HepG2 (cell line): ENCODE results near the gene PEPD. TPM values are rescaled to one million over a fixed set of nuclear protein-coding genes. Genes with fewer than 3 reads are reported as not detected.

Source experiments
- KDM3A ChIP-seq: IDR thresholded peaks from 2 replicates; pipeline ENCODE4 v1.6.1; 2018; ENCODE audit warnings: low read depth, missing compliant biosample characterization
- TBX2 ChIP-seq: sonication (generic); formaldehyde crosslinking; IDR thresholded peaks from 2 replicates; pipeline ENCODE4 v1.5.0; 2020; ENCODE audit warnings: missing genetic modification reagents, mild to moderate bottlenecking, borderline replicate concordance
- THAP7 ChIP-seq: sonication (generic); formaldehyde crosslinking; IDR thresholded peaks from 2 replicates; pipeline ENCODE4 v1.8.1; 2023; ENCODE audit warnings: mild to moderate bottlenecking, missing genetic modification reagents
- ZFP36L2 ChIP-seq: sonication (generic); formaldehyde crosslinking; IDR thresholded peaks from 2 replicates; pipeline ENCODE4 v1.4.0; 2020; ENCODE audit warnings: missing genetic modification reagents
- ZMYM2 ChIP-seq: sonication (generic); formaldehyde crosslinking; IDR thresholded peaks from 2 replicates; pipeline ENCODE4 v1.8.0; 2022; ENCODE audit warnings: mild to moderate bottlenecking, missing genetic modification reagents
- ZNF335 ChIP-seq: sonication (generic); formaldehyde crosslinking; IDR thresholded peaks from 2 replicates; pipeline ENCODE4 v1.4.0; 2020; ENCODE audit warnings: missing genetic modification reagents
- polyA plus RNA-seq, 8 experiments: library from polyadenylated mRNA; depleted of rRNA in 3 of 8; stranded (reverse) in 7 of 8; unstranded in 1 of 8; fragments of >200 nt; fragmentation: Illumina TruSeq in 4 of 8; extraction: Trizol in 4 of 8; gene quantifications; 2 replicates each; pipeline versions ENCODE4 v1.2.1 to v1.2.3, GENCODE V29; 2011 to 2016; ENCODE audit warnings: low read depth in 4 of 8, missing spikeins in 1 of 8, mixed read lengths in 1 of 8; ENCODE audit not compliant: insufficient read depth in 1 of 8
- total RNA-seq, 5 experiments: library from RNA; depleted of rRNA; stranded (reverse); fragments of >200 nt; fragmentation: Illumina TruSeq; extraction: Trizol; gene quantifications; 2 replicates each; pipeline ENCODE4 v1.2.3, GENCODE V29; 2016; ENCODE audit warnings: low read depth in 1 of 5
- TF ChIP-seq, protein P1 (sequence below): sonication (generic); formaldehyde crosslinking; IDR thresholded peaks from 2 replicates; pipeline ENCODE4 v1.4.0; 2020; ENCODE audit warnings: missing genetic modification reagents, mild to moderate bottlenecking, borderline replicate concordance
- TF ChIP-seq, protein P2 (sequence below): sonication (generic); formaldehyde crosslinking; IDR thresholded peaks from 2 replicates; pipeline ENCODE4 v1.4.0; 2020; ENCODE audit warnings: missing genetic modification reagents, low read depth, mild to moderate bottlenecking, borderline replicate concordance

PEPD gene
- total and polyA plus RNA-seq, 2 of the 13 experiments (the other 11 are each of a cell fraction or from before 2014, with no cell fraction given) = 60.7 to 75.1 TPM

GRCh38 chr19:33397536-33398360, 123.8 kb downstream of the PEPD start (continued):
- TF ChIP-seq, protein P1, sequence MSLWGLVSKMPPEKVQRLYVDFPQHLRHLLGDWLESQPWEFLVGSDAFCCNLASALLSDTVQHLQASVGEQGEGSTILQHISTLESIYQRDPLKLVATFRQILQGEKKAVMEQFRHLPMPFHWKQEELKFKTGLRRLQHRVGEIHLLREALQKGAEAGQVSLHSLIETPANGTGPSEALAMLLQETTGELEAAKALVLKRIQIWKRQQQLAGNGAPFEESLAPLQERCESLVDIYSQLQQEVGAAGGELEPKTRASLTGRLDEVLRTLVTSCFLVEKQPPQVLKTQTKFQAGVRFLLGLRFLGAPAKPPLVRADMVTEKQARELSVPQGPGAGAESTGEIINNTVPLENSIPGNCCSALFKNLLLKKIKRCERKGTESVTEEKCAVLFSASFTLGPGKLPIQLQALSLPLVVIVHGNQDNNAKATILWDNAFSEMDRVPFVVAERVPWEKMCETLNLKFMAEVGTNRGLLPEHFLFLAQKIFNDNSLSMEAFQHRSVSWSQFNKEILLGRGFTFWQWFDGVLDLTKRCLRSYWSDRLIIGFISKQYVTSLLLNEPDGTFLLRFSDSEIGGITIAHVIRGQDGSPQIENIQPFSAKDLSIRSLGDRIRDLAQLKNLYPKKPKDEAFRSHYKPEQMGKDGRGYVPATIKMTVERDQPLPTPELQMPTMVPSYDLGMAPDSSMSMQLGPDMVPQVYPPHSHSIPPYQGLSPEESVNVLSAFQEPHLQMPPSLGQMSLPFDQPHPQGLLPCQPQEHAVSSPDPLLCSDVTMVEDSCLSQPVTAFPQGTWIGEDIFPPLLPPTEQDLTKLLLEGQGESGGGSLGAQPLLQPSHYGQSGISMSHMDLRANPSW (CRISPR knock-in tag) = 0 out of 2 replicates have a peak, but pooled peaks have one; percentile 8
- TF ChIP-seq ZMYM2 (CRISPR knock-in tag) (peak; percentile 12; the same call in 1 of the 2 replicates), ZFP36L2 (no peak), KDM3A (CRISPR knock-in tag) (no peak), ZNF335 (CRISPR knock-in tag) (no peak), TBX2 (CRISPR knock-in tag) (peak; percentile 1; the same call in 1 of the 2 replicates), THAP7 (CRISPR knock-in tag) (no peak; the same call in 1 of the 2 replicates)
- TF ChIP-seq, protein P2, sequence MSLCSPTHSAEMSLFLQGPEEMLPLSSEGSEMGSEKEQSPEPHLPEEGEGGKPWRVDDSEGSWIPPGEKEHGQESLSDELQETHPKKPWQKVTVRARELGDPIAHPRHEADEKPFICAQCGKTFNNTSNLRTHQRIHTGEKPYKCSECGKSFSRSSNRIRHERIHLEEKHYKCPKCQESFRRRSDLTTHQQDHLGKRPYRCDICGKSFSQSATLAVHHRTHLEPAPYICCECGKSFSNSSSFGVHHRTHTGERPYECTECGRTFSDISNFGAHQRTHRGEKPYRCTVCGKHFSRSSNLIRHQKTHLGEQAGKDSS (CRISPR knock-in tag) = no peak
- TF ChIP-seq, all 625 proteins: peak for 57
